ENCODE data around the gene UBE4B. TPM values are rescaled to one million over a fixed set of nuclear protein-coding genes. Genes with fewer than 3 reads are reported as not detected.
A peak's percentile ranks its signal among the peaks of the same experiment; 100 is the strongest.

Gene UBE4B
- polyA plus RNA-seq, 3 donors = 6.0 to 34.6 (median 9.2) TPM

- DNase-seq = no peak
- intact Hi-C loops (cut with micrococcal nuclease) = no loop called here
- H4K20me1 ChIP-seq (ENCODE audit: insufficient read depth, low read length) = no peaks in the 10 kb centered on the region
- no peaks in the 10 kb centered on the region for H3K27me3 ChIP-seq (ENCODE audit: control insufficient read depth in 2 of 2, insufficient read depth in 2 of 2, low read length in 2 of 2)
- H3K9me3 ChIP-seq (replicated peaks in 1 of 2; ENCODE audit: control insufficient read depth in 1 of 2, insufficient read depth in 1 of 2, low read length in 2 of 2) = no peaks in the 10 kb centered on the region
- peaks cover 11 to 22% of the 10 kb centered on the region in 2 donors for H3K4me1 ChIP-seq (ENCODE audit: control insufficient read depth in 1 of 2, insufficient read depth in 2 of 2, low read length in 2 of 2)
- H2AFZ ChIP-seq (ENCODE audit: insufficient read depth, low read depth, low read length, poor library complexity, severe bottlenecking) = no peak overlapping the region
- Mint-ChIP-seq H3K4me3 (no peak overlapping the region), H3K27me3 (ENCODE audit: low read depth in 3 of 3) (no peaks in the 10 kb centered on the region), H3K36me3 (peaks cover 26 to 51% of the 10 kb centered on the region in 2 donors), H3K4me1 (peaks cover 21% of the 10 kb centered on the region), H3K27ac (no peak overlapping the region), H3K9me3 (peaks cover 0 to 2% (median 0%) of the 10 kb centered on the region in 7 donors)
- TF ChIP-seq CTCF (IDR thresholded peaks at IDR 0.05) = no peak
- H3K27ac ChIP-seq (ENCODE audit: low read depth in 1 of 2, low read length in 2 of 2) = no peak overlapping the region
- H3K79me2 ChIP-seq (ENCODE audit: insufficient read depth, low read length) = no peaks in the 10 kb centered on the region
- no peak overlapping the region for H3K4me2 ChIP-seq (replicated peaks; ENCODE audit: extremely low read depth, low read length, poor library complexity, severe bottlenecking)
- H3K9ac ChIP-seq (ENCODE audit: insufficient read depth, low read length, poor library complexity, severe bottlenecking) = no peak overlapping the region
- no peak overlapping the region for H3K4me3 ChIP-seq (replicated peaks in 1 of 3; ENCODE audit: low read depth in 2 of 3, low read length in 3 of 3)
- H3K36me3 ChIP-seq (replicated peaks in 1 of 2; ENCODE audit: control insufficient read depth in 1 of 2, insufficient read depth in 2 of 2, low read length in 2 of 2) = peaks cover 0 to 51% of the 10 kb centered on the region in 2 donors
Measured at GRCh38 chr1:10149231-10149630, 116.5 kb downstream of the UBE4B start.

GRCh38 chr1:10152709-10153284, 120.0 kb downstream of the UBE4B start:
- peaks cover 25 to 56% of the 10 kb centered on the region in 2 donors for H3K36me3 Mint-ChIP-seq
- H3K9ac ChIP-seq (ENCODE audit: insufficient read depth, low read length, poor library complexity, severe bottlenecking) = no peak overlapping the region
- TF ChIP-seq CTCF (IDR thresholded peaks at IDR 0.05) = peak; percentile 73
- H3K4me3 Mint-ChIP-seq = no peak overlapping the region
- peaks cover 13 to 58% of the 10 kb centered on the region in 2 donors for H3K36me3 ChIP-seq (replicated peaks in 1 of 2; ENCODE audit: control insufficient read depth in 1 of 2, insufficient read depth in 2 of 2, low read length in 2 of 2)
- H3K27me3 Mint-ChIP-seq (ENCODE audit: low read depth in 3 of 3) = no peaks in the 10 kb centered on the region
- no peaks in the 10 kb centered on the region for H4K20me1 ChIP-seq (ENCODE audit: insufficient read depth, low read length)
- H3K27me3 ChIP-seq (ENCODE audit: control insufficient read depth in 2 of 2, insufficient read depth in 2 of 2, low read length in 2 of 2) = no peaks in the 10 kb centered on the region
- peak overlapping the region in 3 of 7 donors; percentile 8 to 46 (median 9) for H3K27ac Mint-ChIP-seq
- WGBS (ENCODE audit: insufficient coverage) = 87% methylated on average over 5 of the region's 8 CpGs
- H3K27ac ChIP-seq (ENCODE audit: low read depth in 1 of 2, low read length in 2 of 2) = no peak overlapping the region
- H3K4me2 ChIP-seq (replicated peaks; ENCODE audit: extremely low read depth, low read length, poor library complexity, severe bottlenecking) = no peak overlapping the region
- peaks cover 19% of the 10 kb centered on the region for H3K4me1 Mint-ChIP-seq
- no peaks in the 10 kb centered on the region for H3K9me3 ChIP-seq (replicated peaks in 1 of 2; ENCODE audit: control insufficient read depth in 1 of 2, insufficient read depth in 1 of 2, low read length in 2 of 2)
- no peak overlapping the region for H3K4me3 ChIP-seq (replicated peaks in 1 of 3; ENCODE audit: low read depth in 2 of 3, low read length in 3 of 3)
- H3K9me3 Mint-ChIP-seq = peaks cover 0 to 2% (median 0%) of the 10 kb centered on the region in 7 donors
- peaks cover 7 to 17% of the 10 kb centered on the region in 2 donors for H3K4me1 ChIP-seq (ENCODE audit: control insufficient read depth in 1 of 2, insufficient read depth in 2 of 2, low read length in 2 of 2)
- intact Hi-C loops (cut with micrococcal nuclease) = no loop called here
- H3K79me2 ChIP-seq (ENCODE audit: insufficient read depth, low read length) = no peaks in the 10 kb centered on the region
- DNase-seq = peak; percentile 18 to 36 (median 20)
- no peak overlapping the region for H2AFZ ChIP-seq (ENCODE audit: insufficient read depth, low read depth, low read length, poor library complexity, severe bottlenecking)

Measured in CD14-positive monocyte (primary cell).